Kidney (tissue), 14 donors: ENCODE data around the gene DDIT4. TPM values are rescaled to one million over a fixed set of nuclear protein-coding genes. Genes with fewer than 3 reads are reported as not detected.

ENCODE experiments used
- DNase-seq, 5 donors: peaks; one replicate each; pipeline ENCODE4 v3.0.0-alpha.2; 2013 to 2020
- FAIRE-seq: peaks from 2 replicates; lab custom pipeline; 2012; peaks lifted over from hg19 to GRCh38; lab: Jason Lieb, UNC
- H3K27ac ChIP-seq, 2 donors: one replicate each; pipeline ENCODE4 v1.7.0; 2013; ENCODE audit warnings: low read depth in 2 of 2, low read length in 2 of 2, inconsistent platforms in 1 of 2
- H3K27me3 ChIP-seq: one replicate; pipeline ENCODE4 v1.7.1; 2013; ENCODE audit warnings: low read length, inconsistent platforms; ENCODE audit not compliant: control insufficient read depth, insufficient read depth
- H3K36me3 ChIP-seq, 3 donors: one replicate each; pipeline versions ENCODE4 v1.7.0 to v1.7.1; 2013; ENCODE audit warnings: low read length in 3 of 3, control low read depth in 1 of 3, inconsistent platforms in 1 of 3; ENCODE audit not compliant: insufficient read depth in 3 of 3, control insufficient read depth in 2 of 3
- H3K4me1 ChIP-seq, 3 donors: one replicate each; pipeline versions ENCODE4 v1.7.0 to v1.7.1; 2013; ENCODE audit warnings: low read length in 3 of 3, inconsistent platforms in 1 of 3, low read depth in 1 of 3; ENCODE audit not compliant: control insufficient read depth in 2 of 3, insufficient read depth in 2 of 3
- H3K4me3 ChIP-seq, 3 donors: one replicate each; pipeline versions ENCODE4 v1.7.0 to v1.8.1; 2013; ENCODE audit warnings: low read length in 3 of 3, control low read depth in 1 of 3, inconsistent platforms in 1 of 3
- H3K9ac ChIP-seq, 3 donors: one replicate each; pipeline versions ENCODE4 v1.7.0 to v1.7.1; 2013; ENCODE audit warnings: low read length in 3 of 3, control low read depth in 1 of 3, inconsistent platforms in 1 of 3
- H3K9me3 ChIP-seq, 3 donors: one replicate each; pipeline versions ENCODE4 v1.7.0 to v1.7.1; 2013; ENCODE audit warnings: low read length in 3 of 3, control low read depth in 1 of 3, inconsistent platforms in 1 of 3; ENCODE audit not compliant: control insufficient read depth in 2 of 3, insufficient read depth in 1 of 3
- intact Hi-C: fragments of 100-400 bp; cut with DNase I; formaldehyde crosslinking; loops from one replicate; pipeline ENCODE4 v1.11.1; 2022
- polyA plus RNA-seq: library from polyadenylated mRNA; stranded (reverse); fragments of 350-450 nt; fragmentation: Illumina TruSeq; extraction: RNeasy Lipid Tissue Mini Kit (QIAGEN cat#74804); gene quantifications from one replicate; pipeline ENCODE4 v1.2.3, GENCODE V29; 2014; ENCODE audit warnings: low read depth, low replicate concordance; ENCODE audit not compliant: insufficient read depth
- total RNA-seq: library from RNA; stranded (reverse); fragmentation: NEBNext Ultra II Directional; extraction: Animal tissue kit (Norgen Biotek cat#: 25700); gene quantifications from one replicate; pipeline ENCODE4 v1.2.1, GENCODE V29; 2021
- TF ChIP-seq, protein P1 (sequence below): IDR thresholded peaks from 3 replicates; pipeline ENCODE4 v1.5.1; 2012; ENCODE audit warnings: mild to moderate bottlenecking, moderate library complexity, borderline replicate concordance; ENCODE audit not compliant: insufficient read depth; ENCODE audit errors: extremely low read depth
- donor health status: control.
- donor health status: control.
- donor health status: control.
- donor health status: control.
- donor health status: control.
- donor health status: DM: yes; HTN: yes; CAD: no.
- donor health status: Normal renal cell carcinoma (clear cell type).

Gene DDIT4
- total and polyA plus RNA-seq, 2 donors from 2014 or later, result 96.9 to 292 TPM

DNA sequence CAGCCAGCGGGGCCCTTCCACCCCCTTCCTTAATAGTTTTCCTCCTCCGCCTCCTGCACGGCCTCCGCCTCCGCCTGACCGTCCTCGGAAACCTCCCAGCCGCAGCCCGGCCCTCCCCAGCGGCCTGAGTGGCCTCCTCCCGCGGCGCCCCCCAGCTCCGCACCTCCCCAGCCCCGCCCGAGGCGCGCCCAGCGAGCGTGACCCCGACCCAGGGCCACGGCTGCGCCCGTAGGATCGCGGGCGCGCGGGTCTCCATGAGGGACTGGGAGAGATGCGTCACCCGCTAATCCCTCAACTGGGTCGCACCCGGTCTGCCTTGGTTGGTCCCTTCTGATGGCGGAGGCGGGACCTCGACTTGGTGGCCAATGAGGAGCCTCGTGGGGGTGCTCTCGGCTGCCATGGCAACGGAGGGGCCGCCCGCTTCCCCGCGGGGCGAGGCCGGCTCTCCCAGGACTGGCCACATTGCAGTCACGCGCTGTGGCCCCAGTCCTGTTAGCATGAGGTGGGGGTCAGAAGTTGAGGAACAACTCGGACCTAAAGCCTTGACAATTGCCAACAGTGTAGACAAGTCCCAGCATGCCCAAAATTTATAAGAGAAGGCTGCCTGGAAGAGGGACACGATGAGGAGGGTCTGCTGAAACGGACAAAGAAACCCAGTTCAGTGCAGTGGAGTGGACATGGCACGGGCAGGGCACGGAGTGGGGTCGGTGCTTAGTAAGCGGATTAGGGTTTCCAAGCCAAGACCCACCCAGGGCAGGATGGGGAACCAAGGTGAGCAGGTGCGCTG is 24.3 kb downstream of the DDIT4 start:
- Histone ChIP-seq H3K27me3 (no peaks in the 10 kb centered on the region), H3K4me1 (peaks cover 0 to 13% (median 5%) of the 10 kb centered on the region in 3 donors), H3K36me3 (no peaks in the 10 kb centered on the region), H3K9ac (peak overlapping the region; percentile 2 to 79 (median 58)), H3K27ac (peak overlapping the region; percentile 75 to 90), H3K9me3 (no peaks in the 10 kb centered on the region), H3K4me3 (peak overlapping the region; percentile 53 to 92 (median 65))
- DNase-seq, result peak; percentile 98 to 100 (median 99)
- no peak for FAIRE-seq
- TF ChIP-seq, protein P1, sequence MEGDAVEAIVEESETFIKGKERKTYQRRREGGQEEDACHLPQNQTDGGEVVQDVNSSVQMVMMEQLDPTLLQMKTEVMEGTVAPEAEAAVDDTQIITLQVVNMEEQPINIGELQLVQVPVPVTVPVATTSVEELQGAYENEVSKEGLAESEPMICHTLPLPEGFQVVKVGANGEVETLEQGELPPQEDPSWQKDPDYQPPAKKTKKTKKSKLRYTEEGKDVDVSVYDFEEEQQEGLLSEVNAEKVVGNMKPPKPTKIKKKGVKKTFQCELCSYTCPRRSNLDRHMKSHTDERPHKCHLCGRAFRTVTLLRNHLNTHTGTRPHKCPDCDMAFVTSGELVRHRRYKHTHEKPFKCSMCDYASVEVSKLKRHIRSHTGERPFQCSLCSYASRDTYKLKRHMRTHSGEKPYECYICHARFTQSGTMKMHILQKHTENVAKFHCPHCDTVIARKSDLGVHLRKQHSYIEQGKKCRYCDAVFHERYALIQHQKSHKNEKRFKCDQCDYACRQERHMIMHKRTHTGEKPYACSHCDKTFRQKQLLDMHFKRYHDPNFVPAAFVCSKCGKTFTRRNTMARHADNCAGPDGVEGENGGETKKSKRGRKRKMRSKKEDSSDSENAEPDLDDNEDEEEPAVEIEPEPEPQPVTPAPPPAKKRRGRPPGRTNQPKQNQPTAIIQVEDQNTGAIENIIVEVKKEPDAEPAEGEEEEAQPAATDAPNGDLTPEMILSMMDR, result no peak
- intact Hi-C loops, result no loop called here

DNA sequence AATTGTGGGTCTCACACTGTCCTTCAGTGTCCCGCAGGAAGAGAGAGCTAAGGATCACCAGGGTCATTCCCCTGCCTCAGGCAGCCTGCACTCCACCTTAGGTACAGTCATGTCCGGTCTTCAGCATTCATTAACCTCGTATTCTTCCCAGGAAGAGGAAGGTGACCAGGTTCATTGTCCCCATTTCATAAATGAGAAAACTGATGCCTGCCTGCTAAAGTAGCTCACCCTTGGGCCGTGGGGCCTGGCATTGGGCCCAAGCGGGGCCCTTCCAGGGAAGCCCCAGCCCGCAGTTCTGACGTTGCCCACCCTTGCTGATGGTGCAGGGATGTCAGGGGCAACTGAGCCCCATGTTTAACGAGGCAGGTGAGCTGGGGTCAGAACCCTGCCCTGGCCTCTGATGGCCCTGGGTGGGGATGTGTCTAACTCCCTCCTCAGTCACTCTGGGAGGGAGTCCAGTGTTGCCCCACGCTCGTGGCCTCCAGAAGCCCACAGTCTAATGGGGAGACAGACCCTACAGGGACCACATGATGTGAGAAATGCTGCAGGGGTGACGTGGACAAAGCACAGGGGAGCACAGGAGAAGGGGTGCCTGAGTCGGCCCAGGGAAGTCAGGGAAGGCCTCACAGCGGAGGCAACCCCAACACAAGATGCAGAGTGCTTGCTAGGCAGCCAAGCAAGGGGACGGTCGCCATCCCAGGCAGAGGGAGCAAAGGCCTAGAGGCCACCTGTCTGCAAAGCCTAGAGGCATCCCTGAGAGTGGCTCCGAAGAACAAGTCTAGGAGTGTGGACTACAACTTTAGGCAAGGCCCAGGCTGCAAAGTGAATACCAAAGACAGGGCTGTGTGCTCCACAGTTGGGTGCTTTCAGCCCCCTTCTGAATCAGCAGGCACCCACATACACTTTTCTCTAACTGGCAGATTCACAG is 25.1 kb downstream of the DDIT4 start:
- Histone ChIP-seq H3K9ac (peak overlapping the region in 1 of 3 donors; percentile 79), H3K4me3 (peak overlapping the region in 2 of 3 donors; percentile 29 to 38), H3K27me3 (no peaks in the 10 kb centered on the region), H3K9me3 (no peaks in the 10 kb centered on the region), H3K4me1 (peaks cover 0 to 13% (median 5%) of the 10 kb centered on the region in 3 donors), H3K36me3 (no peaks in the 10 kb centered on the region), H3K27ac (peak overlapping the region; percentile 75 to 90)
- TF ChIP-seq, protein P1, result no peak
- FAIRE-seq, result no peak
- intact Hi-C loops, result no loop called here
- peak in 1 of 5 donors; percentile 77 for DNase-seq

DNA sequence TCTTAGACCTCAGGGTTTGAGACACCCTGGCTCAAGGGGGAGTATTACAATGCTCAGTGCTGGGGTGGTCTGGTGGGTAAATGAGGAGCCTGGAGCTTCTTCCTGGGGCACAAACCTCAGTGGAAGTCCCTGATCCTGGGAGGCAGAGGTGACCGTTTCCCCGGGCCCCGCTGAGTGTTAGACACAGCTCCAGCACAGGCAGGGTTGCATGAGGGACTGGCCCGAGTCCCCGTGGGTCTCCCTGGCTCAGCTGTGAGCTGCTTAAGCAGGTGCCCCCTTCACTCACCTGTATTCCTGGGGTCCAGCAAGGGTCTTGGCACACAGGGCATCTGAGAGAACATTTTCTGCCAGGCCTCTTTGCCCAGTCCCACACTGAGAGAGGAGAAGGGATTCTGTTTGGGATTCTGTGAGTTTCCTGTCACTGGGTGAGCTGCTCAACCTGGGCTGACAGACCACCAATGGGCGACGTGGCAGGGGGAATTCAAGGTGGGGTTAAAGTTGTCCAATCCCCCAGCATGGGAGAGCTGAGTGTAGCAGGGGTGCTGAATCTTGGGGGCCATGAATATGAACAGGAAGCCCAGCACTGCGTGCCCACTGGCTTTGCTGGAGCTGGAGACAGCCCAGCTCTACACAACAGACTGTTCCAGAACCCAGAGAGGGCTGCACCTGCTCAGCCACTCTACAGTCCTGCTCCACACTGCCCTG is 29.9 kb downstream of the DDIT4 start:
- FAIRE-seq (no peak), DNase-seq (no peak)
- intact Hi-C loops, result no loop called here
- TF ChIP-seq, protein P1, result no peak
- Histone ChIP-seq H3K4me1 (peaks cover 0 to 4% (median 2%) of the 10 kb centered on the region in 3 donors), H3K36me3 (no peaks in the 10 kb centered on the region), H3K9me3 (no peaks in the 10 kb centered on the region), H3K27me3 (no peaks in the 10 kb centered on the region), H3K4me3 (no peak overlapping the region), H3K27ac (no peak overlapping the region), H3K9ac (no peak overlapping the region)
